Heart left ventricle (tissue), 16 donors: ENCODE results near the gene PLCB1. TPM values are rescaled to one million over a fixed set of nuclear protein-coding genes. Genes with fewer than 3 reads are reported as not detected.

Source experiments
- ATAC-seq, 4 donors: fragments of 200-7000 bp; cut with Tn5 transposase; one replicate each; pipeline ENCODE4 v1.9.1; 2020 to 2022; ENCODE audit warnings: moderate library complexity in 4 of 4, mild to moderate bottlenecking in 3 of 4, moderate number of reproducible peaks in 1 of 4
- DNase-seq, 5 donors: peaks; one replicate each; pipeline ENCODE4 v3.0.0-alpha.2; 2020
- H3K27ac ChIP-seq, 12 donors: fragments of 200-600 bp; sonication (generic) in 4 of 12; one replicate each; pipeline versions ENCODE4 v1.5.0 to v1.8.0; 2016 to 2022; ENCODE audit warnings: mild to moderate bottlenecking in 2 of 12
- H3K27me3 ChIP-seq, 9 donors: fragments of 200-600 bp; sonication (generic) in 2 of 9; one replicate each; pipeline versions ENCODE4 v1.5.1 to v1.8.0; 2016 to 2022; ENCODE audit warnings: mild to moderate bottlenecking in 3 of 9
- H3K36me3 ChIP-seq, 9 donors: fragments of 200-600 bp; sonication (generic) in 2 of 9; one replicate each; pipeline versions ENCODE4 v1.5.0 to v1.8.0; 2018 to 2022; ENCODE audit warnings: mild to moderate bottlenecking in 2 of 9
- H3K4me1 ChIP-seq, 12 donors: fragments of 200-600 bp; sonication (generic) in 4 of 12; one replicate each; pipeline versions ENCODE4 v1.5.0 to v1.8.0; 2016 to 2022; ENCODE audit warnings: mild to moderate bottlenecking in 3 of 12
- H3K4me3 ChIP-seq, 12 donors: fragments of 200-600 bp; sonication (generic) in 4 of 12; one replicate each; pipeline versions ENCODE4 v1.5.0 to v1.8.0; 2017 to 2022; ENCODE audit warnings: mild to moderate bottlenecking in 9 of 12, moderate library complexity in 4 of 12
- H3K9me3 ChIP-seq, 12 donors: fragments of 200-600 bp; sonication (generic) in 4 of 12; one replicate each; pipeline versions ENCODE4 v1.5.0 to v1.8.0; 2016 to 2022; ENCODE audit warnings: mild to moderate bottlenecking in 1 of 12
- POLR2A ChIP-seq, 2 donors: fragments of 450-650 bp; IDR thresholded peaks; one replicate each; pipeline ENCODE4 v1.6.1; 2017; ENCODE audit warnings: antibody characterized with exemption in 2 of 2, mild to moderate bottlenecking in 2 of 2, moderate library complexity in 2 of 2
- WGBS, 4 donors: extraction: QIAGEN DNeasy Blood & Tissue Kit in 2 of 4; methylation state at CpG; one replicate each; pipeline versions ENCODE4 v1.1.5 to v1.1.7; 2013 to 2018; 5-methylcytosine and 5-hydroxymethylcytosine counted together
- intact Hi-C, 10 donors: fragments of 100-400 bp; cut with DNase I; formaldehyde crosslinking; loops; one replicate each; pipeline versions ENCODE4 v1.11.1 to v1.14.2; 2022
- polyA plus RNA-seq, 2 donors: library from polyadenylated mRNA; stranded (reverse); fragments of 200-250 nt; gene quantifications; one replicate each; pipeline ENCODE4 v1.2.3, GENCODE V29; 2013
- total RNA-seq, 9 donors: library from RNA; depleted of rRNA in 2 of 9; stranded (reverse); fragments of >200 nt in 2 of 9; fragmentation: NEBNext Ultra II Directional in 3 of 9; extraction: Animal tissue kit (Norgen Biotek cat#: 25700) in 3 of 9; gene quantifications; one replicate each; pipeline versions ENCODE4 v1.1.0 to v1.2.4, GENCODE V29; 2016 to 2023
- TF ChIP-seq, protein P1 (sequence below), 12 donors: fragments of 200-600 bp; sonication (generic) in 4 of 12; IDR thresholded peaks; one replicate each; pipeline versions ENCODE4 v1.5.0 to v1.8.0; 2018 to 2022; ENCODE audit warnings: antibody characterized with exemption in 12 of 12, mild to moderate bottlenecking in 5 of 12
- donor health status: ischemic (EF 13 %, LVEDD 7.1; RV severe dilation, severe dysfunction).
- donor health status: healthy with polysubstance abuse.
- donor health status: DM: no; HTN: yes; CAD: no.
- donor health status: DM: no; HTN: no; CAD: no.
- donor health status: ischemic (EF 25% LVEDD 6.9; RV normal size, moderate dysfunction).
- donor health status: ischemic (EF 25% LVEDD 5.7; RV mildly dilated, moderate dysfunction).
- donor health status: healthy.
- donor health status: DM: yes; HTN: yes; CAD: no.
- donor health status: ischemic (EF 35%, LVEDD 5.7; RV mildly dilated, moderate dysfunction).
- donor health status: nonischemic (EF 11% LVEDD 7.7; RV severe dilation, severe dysfunction).
- donor health status: DM: yes; HTN: yes; CAD: no.
- donor health status: PGD.
- donor health status: ischemic (EF 29% LVEDD 5.4; RV normal size, mild dysfunction).
- donor health status: nonischemic (EF 23%, LVEDD 6.1; RV moderate dilation, normal function).

Gene PLCB1
- total and polyA plus RNA-seq, 11 donors: 2.5 to 12.1 (median 7.4) TPM

DNA sequence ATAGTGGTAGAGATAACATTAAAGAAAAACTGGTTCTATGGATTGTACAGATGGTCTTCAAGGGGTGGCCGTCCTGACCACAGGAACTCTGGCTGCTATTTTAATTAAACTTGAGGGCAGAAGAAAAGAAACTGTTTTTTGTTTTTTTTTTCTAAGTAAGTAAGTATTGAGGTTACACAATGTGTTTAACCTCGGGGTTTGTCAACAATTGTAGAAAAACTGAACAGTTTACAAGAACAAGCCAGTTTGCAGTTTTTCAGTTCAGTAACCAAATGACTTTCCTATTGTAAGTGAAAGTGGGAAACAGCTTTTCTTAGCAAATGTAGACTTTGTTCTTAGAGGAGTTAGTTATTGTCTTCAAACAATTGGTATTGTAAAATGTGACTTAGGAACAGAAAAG lies 77.0 kb downstream of the PLCB1 start:
- peaks cover 0 to 28% (median 2%) of the 10 kb centered on the region in 12 donors for H3K4me1 ChIP-seq
- ATAC-seq (peak in 2 of 4 donors; percentile 32 to 37), DNase-seq (no peak)
- intact Hi-C loops: no loop called here
- no peaks in the 10 kb centered on the region for H3K36me3 ChIP-seq
- H3K9me3 ChIP-seq: peaks cover 0 to 4% (median 0%) of the 10 kb centered on the region in 12 donors
- no peaks in the 10 kb centered on the region for H3K27me3 ChIP-seq
- no peak overlapping the region for H3K4me3 ChIP-seq
- TF ChIP-seq POLR2A (IDR thresholded peaks at IDR 0.05): no peak
- TF ChIP-seq, protein P1, sequence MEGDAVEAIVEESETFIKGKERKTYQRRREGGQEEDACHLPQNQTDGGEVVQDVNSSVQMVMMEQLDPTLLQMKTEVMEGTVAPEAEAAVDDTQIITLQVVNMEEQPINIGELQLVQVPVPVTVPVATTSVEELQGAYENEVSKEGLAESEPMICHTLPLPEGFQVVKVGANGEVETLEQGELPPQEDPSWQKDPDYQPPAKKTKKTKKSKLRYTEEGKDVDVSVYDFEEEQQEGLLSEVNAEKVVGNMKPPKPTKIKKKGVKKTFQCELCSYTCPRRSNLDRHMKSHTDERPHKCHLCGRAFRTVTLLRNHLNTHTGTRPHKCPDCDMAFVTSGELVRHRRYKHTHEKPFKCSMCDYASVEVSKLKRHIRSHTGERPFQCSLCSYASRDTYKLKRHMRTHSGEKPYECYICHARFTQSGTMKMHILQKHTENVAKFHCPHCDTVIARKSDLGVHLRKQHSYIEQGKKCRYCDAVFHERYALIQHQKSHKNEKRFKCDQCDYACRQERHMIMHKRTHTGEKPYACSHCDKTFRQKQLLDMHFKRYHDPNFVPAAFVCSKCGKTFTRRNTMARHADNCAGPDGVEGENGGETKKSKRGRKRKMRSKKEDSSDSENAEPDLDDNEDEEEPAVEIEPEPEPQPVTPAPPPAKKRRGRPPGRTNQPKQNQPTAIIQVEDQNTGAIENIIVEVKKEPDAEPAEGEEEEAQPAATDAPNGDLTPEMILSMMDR (IDR thresholded peaks at IDR 0.05): no peak
- WGBS, 4 donors: 36 to 46% (median 41%) methylated on average over 2 of the region's 2 CpGs
- H3K27ac ChIP-seq: peak overlapping the region in 6 of 12 donors; percentile 1 to 54 (median 20)

DNA sequence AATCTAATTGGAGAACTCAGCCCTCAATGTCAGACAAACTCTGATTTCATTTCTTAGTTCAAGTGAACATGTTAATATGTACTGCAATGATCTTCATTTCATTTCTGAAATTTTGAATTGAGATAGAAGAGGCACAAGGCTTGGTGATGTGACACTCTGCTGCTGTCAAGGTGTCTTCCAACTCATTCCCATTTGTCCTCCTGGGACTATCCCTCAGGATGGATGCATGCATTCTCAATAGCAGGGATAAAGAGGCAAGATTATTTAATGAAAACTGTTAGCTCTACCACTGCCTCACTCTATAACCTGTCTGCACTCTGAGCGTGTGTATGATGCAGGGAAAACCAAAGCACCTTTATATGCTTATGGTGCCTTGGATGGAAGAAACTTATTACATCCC lies 78.7 kb downstream of the PLCB1 start:
- intact Hi-C loops: no loop called here
- H3K4me3 ChIP-seq: no peak overlapping the region
- ATAC-seq (no peak), DNase-seq (no peak)
- no peak for TF ChIP-seq POLR2A (IDR thresholded peaks at IDR 0.05)
- TF ChIP-seq, protein P1 (IDR thresholded peaks at IDR 0.05): no peak
- peaks cover 0 to 42% (median 16%) of the 10 kb centered on the region in 12 donors for H3K4me1 ChIP-seq
- no peaks in the 10 kb centered on the region for H3K9me3 ChIP-seq
- no peaks in the 10 kb centered on the region for H3K27me3 ChIP-seq
- no peak overlapping the region for H3K27ac ChIP-seq
- WGBS, 4 donors: 92 to 100% (median 95%) methylated on average over 1 of the region's 1 CpG
- no peaks in the 10 kb centered on the region for H3K36me3 ChIP-seq

- H3K36me3 ChIP-seq: no peaks in the 10 kb centered on the region
- DNase-seq: no peak
- intact Hi-C loops: no loop called here
- H3K27ac ChIP-seq: no peak overlapping the region
- H3K4me3 ChIP-seq: no peak overlapping the region
- WGBS, 4 donors: 82 to 89% (median 88%) methylated on average over 3 of the region's 3 CpGs
- no peak for ATAC-seq
- no peaks in the 10 kb centered on the region for H3K27me3 ChIP-seq
- TF ChIP-seq, protein P1 (IDR thresholded peaks at IDR 0.05): no peak
- no peak for TF ChIP-seq POLR2A (IDR thresholded peaks at IDR 0.05)
- no peaks in the 10 kb centered on the region for H3K9me3 ChIP-seq
- H3K4me1 ChIP-seq: peaks cover 0 to 42% (median 16%) of the 10 kb centered on the region in 12 donors
Observed at GRCh38 chr20:8212286-8212685, 80.2 kb downstream of the PLCB1 start.

DNA sequence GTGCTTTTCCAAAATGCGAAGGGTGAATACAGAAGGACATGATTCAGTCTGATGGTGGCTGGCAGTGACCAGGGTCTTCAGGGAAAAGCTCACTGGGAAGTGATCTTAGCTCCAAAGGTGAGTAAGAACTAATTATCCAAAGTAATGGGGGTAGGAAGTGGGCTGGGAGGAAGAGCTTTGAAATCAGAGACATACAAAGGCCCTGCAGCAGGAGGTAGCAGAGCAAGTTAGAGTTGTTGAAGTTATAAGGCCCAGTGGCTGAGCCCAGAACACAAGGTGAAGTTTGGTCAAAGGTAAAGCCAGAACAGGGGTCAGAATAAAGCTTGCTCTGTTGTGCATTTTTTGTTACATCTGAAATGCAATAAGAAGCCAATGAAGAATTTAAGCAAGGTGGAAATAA lies 81.2 kb downstream of the PLCB1 start:
- ATAC-seq: peak in 1 of 4 donors; percentile 10

More for the DNA sequence above, 81.2 kb downstream of the PLCB1 start:
- H3K4me1 ChIP-seq: peaks cover 0 to 42% (median 16%) of the 10 kb centered on the region in 12 donors
- intact Hi-C loops: no loop called here
- 89 to 99% (median 95%) methylated on average over 1 of the region's 1 CpG for WGBS, 4 donors
- no peak for DNase-seq
- H3K9me3 ChIP-seq: no peaks in the 10 kb centered on the region
- TF ChIP-seq, protein P1 (IDR thresholded peaks at IDR 0.05): no peak
- no peak for TF ChIP-seq POLR2A (IDR thresholded peaks at IDR 0.05)
- H3K4me3 ChIP-seq: no peak overlapping the region
- H3K27ac ChIP-seq: peak overlapping the region in 7 of 12 donors; percentile 11 to 74 (median 61)
- no peaks in the 10 kb centered on the region for H3K36me3 ChIP-seq
- no peaks in the 10 kb centered on the region for H3K27me3 ChIP-seq
